K562 (cell line): ENCODE data around the gene ENDOD1. TPM values are rescaled to one million over a fixed set of nuclear protein-coding genes. Genes with fewer than 3 reads are reported as not detected.
A peak's percentile ranks its signal among the peaks of the same experiment; 100 is the strongest.

Experiments used
- ATF3 ChIP-seq, 2 experiments: fragments of 450-650 bp in 1 of 2; sonication (generic) in 1 of 2; formaldehyde crosslinking in 1 of 2; IDR thresholded peaks in 1 of 2; conservative IDR thresholded peaks in 1 of 2; 2 replicates each; pipeline versions ENCODE4 v1.6.1 to v1.8.1; 2016 to 2023; ENCODE audit warnings: mild to moderate bottlenecking in 2 of 2, moderate library complexity in 2 of 2, inconsistent platforms in 1 of 2, missing genetic modification reagents in 1 of 2
- ATF7 ChIP-seq: fragments of 450-650 bp; IDR thresholded peaks from 2 replicates; pipeline ENCODE4 v1.7.1; 2014; ENCODE audit warnings: mild to moderate bottlenecking, moderate library complexity
- CBFB ChIP-seq: sonication (generic); formaldehyde crosslinking; IDR thresholded peaks from 2 replicates; pipeline ENCODE4 v1.4.0; 2020; ENCODE audit warnings: mild to moderate bottlenecking, missing genetic modification reagents
- CHCHD3 ChIP-seq: fragments of 250-450 bp; sonication (Bioruptor Pico); IDR thresholded peaks from 2 replicates; pipeline ENCODE4 v2.1.2; 2022; ENCODE audit warnings: mild to moderate bottlenecking
- JUND ChIP-seq, 2 experiments: IDR thresholded peaks; 2 replicates in 1 of 2; 3 replicates in 1 of 2; pipeline ENCODE4 v1.6.1; 2011; ENCODE audit warnings: borderline replicate concordance in 2 of 2, low read depth in 2 of 2, low read length in 2 of 2, improper control_type of control experiment in 1 of 2, missing biosample characterization in 1 of 2, missing genetic modification characterization in 1 of 2, missing genetic modification reagents in 1 of 2
- MAZ ChIP-seq, 2 experiments: fragments of 450-650 bp in 1 of 2; sonication (generic) in 1 of 2; formaldehyde crosslinking; IDR thresholded peaks in 1 of 2; conservative IDR thresholded peaks in 1 of 2; 2 replicates each; pipeline versions ENCODE4 v1.4.0 to v1.5.0; 2020; ENCODE audit warnings: mild to moderate bottlenecking in 1 of 2, missing genetic modification reagents in 1 of 2
- RBM14 ChIP-seq: fragments of 200-400 bp; formaldehyde crosslinking; IDR thresholded peaks from 2 replicates; pipeline ENCODE4 v1.6.1; 2018; ENCODE audit warnings: low read depth, mild to moderate bottlenecking, low read length, moderate library complexity, borderline replicate concordance; ENCODE audit not compliant: insufficient read depth
- TGIF2 ChIP-seq: sonication (generic); formaldehyde crosslinking; IDR thresholded peaks from 2 replicates; pipeline ENCODE4 v1.8.1; 2022; ENCODE audit warnings: mild to moderate bottlenecking, missing genetic modification reagents, moderate library complexity
- ZBTB8A ChIP-seq: fragments of 450-650 bp; IDR thresholded peaks from 2 replicates; pipeline ENCODE4 v1.6.1; 2018; ENCODE audit warnings: mild to moderate bottlenecking, moderate library complexity; ENCODE audit not compliant: partially characterized antibody
- polyA plus RNA-seq, 8 experiments: library from polyadenylated mRNA; depleted of rRNA in 4 of 8; stranded (reverse) in 5 of 8; unstranded in 3 of 8; fragments of >200 nt; fragmentation: Nextera tagmentation in 2 of 8; fragmentation: Illumina TruSeq in 1 of 8; extraction: Ambion mirVana in 2 of 8; extraction: Trizol in 1 of 8; gene quantifications; 2 replicates each; pipeline versions ENCODE4 v1.2.1 to v1.2.3, GENCODE V29; 2011 to 2014; ENCODE audit warnings: inconsistent platforms in 1 of 8, missing spikeins in 1 of 8
- total RNA-seq, 7 experiments: library from RNA; depleted of rRNA in 6 of 7; stranded (reverse); fragments of >200 nt in 6 of 7; fragmentation: Illumina TruSeq in 2 of 7; extraction: Trizol in 2 of 7; gene quantifications; 2 replicates each; pipeline versions ENCODE4 v1.2.1 to v1.2.3, GENCODE V29; 2011 to 2021; ENCODE audit warnings: low replicate concordance in 1 of 7
- TF ChIP-seq, protein P1 (sequence below): fragments of 450-650 bp; formaldehyde crosslinking; IDR thresholded peaks from 2 replicates; pipeline ENCODE4 v1.4.0; 2020; ENCODE audit warnings: mild to moderate bottlenecking
- TF ChIP-seq, protein P2 (sequence below), 2 experiments: fragments of 450-650 bp; formaldehyde crosslinking in 1 of 2; IDR thresholded peaks; 2 replicates each; pipeline versions ENCODE4 v1.4.0 to v1.6.1; 2014 to 2020; ENCODE audit warnings: mild to moderate bottlenecking in 2 of 2, borderline replicate concordance in 1 of 2, low read depth in 1 of 2
- TF ChIP-seq, protein P3 (sequence below), 3 experiments: IDR thresholded peaks in 2 of 3; conservative IDR thresholded peaks in 1 of 3; 2 replicates each; pipeline ENCODE4 v1.5.1; 2011 to 2012; ENCODE audit warnings: low read length in 3 of 3, mild to moderate bottlenecking in 3 of 3, control low read depth in 2 of 3, improper control_type of control experiment in 1 of 3, inconsistent platforms in 1 of 3, low read depth in 1 of 3, mixed read lengths in 1 of 3, moderate library complexity in 1 of 3; ENCODE audit not compliant: insufficient read depth in 2 of 3

Gene ENDOD1
- total and polyA plus RNA-seq, 9 of the 15 experiments (the other 6 are each of a cell fraction or from before 2014, with no cell fraction given), result 4.2 to 11.8 (median 9.3) TPM

DNA sequence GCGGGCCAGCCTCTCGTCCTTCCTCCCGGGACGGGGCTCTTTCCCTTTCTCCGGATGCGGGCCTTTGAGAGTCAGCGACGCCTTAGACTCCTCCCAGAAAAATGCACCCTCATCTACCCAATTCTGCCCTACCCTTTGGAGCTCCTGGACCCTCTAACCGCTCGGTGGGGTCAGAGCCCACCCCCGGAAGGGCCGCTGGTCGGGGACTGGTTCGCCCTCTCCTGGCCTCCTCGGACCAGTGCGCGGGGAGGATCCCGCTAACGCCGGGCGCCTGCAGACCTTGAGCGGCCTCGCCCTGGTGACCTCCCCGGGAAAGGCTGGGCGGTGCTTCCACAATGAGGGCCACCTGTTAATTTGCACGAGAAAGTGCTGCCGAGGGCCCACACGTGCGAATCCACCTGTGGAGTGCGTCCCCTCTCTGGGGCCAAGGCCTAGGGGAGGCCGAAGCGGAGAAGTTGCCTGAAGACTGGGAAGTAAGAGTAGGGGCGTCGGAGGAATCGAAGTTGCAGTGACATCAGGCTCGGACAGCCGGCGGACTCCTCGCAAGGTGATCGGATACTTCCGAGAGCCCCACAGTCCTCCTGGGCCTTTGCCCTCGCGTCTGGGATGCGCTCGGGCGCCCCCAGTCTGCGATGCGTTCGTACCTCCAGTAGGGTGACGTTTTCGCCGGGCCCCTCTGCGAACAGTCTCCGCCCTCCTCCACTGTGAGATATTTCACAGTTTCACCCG, 61.5 kb downstream of the ENDOD1 start (continued):
- TF ChIP-seq, protein P1, sequence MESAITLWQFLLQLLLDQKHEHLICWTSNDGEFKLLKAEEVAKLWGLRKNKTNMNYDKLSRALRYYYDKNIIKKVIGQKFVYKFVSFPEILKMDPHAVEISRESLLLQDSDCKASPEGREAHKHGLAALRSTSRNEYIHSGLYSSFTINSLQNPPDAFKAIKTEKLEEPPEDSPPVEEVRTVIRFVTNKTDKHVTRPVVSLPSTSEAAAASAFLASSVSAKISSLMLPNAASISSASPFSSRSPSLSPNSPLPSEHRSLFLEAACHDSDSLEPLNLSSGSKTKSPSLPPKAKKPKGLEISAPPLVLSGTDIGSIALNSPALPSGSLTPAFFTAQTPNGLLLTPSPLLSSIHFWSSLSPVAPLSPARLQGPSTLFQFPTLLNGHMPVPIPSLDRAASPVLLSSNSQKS (CRISPR knock-in tag), result no peak
- TF ChIP-seq, protein P2, sequence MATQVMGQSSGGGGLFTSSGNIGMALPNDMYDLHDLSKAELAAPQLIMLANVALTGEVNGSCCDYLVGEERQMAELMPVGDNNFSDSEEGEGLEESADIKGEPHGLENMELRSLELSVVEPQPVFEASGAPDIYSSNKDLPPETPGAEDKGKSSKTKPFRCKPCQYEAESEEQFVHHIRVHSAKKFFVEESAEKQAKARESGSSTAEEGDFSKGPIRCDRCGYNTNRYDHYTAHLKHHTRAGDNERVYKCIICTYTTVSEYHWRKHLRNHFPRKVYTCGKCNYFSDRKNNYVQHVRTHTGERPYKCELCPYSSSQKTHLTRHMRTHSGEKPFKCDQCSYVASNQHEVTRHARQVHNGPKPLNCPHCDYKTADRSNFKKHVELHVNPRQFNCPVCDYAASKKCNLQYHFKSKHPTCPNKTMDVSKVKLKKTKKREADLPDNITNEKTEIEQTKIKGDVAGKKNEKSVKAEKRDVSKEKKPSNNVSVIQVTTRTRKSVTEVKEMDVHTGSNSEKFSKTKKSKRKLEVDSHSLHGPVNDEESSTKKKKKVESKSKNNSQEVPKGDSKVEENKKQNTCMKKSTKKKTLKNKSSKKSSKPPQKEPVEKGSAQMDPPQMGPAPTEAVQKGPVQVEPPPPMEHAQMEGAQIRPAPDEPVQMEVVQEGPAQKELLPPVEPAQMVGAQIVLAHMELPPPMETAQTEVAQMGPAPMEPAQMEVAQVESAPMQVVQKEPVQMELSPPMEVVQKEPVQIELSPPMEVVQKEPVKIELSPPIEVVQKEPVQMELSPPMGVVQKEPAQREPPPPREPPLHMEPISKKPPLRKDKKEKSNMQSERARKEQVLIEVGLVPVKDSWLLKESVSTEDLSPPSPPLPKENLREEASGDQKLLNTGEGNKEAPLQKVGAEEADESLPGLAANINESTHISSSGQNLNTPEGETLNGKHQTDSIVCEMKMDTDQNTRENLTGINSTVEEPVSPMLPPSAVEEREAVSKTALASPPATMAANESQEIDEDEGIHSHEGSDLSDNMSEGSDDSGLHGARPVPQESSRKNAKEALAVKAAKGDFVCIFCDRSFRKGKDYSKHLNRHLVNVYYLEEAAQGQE (IDR thresholded peaks at IDR 0.05; ENCODE audit: borderline replicate concordance), result peak; percentile 76
- TF ChIP-seq, protein P2 (CRISPR knock-in tag; IDR thresholded peaks at IDR 0.05; ENCODE audit: low read depth), result no peak
- TF ChIP-seq CBFB (CRISPR knock-in tag) (no peak), RBM14 (0 out of 2 replicates have a peak, but pooled peaks have one; percentile 35), TGIF2 (CRISPR knock-in tag) (no peak), ZBTB8A (no peak), CHCHD3 (CRISPR knock-in tag) (no peak), ATF3 (IDR thresholded peaks at IDR 0.05) (peak; percentile 30), ATF3 (CRISPR knock-in tag; conservative IDR thresholded peaks at IDR 0.05) (no peak), JUND (IDR thresholded peaks at IDR 0.05; ENCODE audit: borderline replicate concordance, low read depth, low read length) (peak; percentile 56), JUND (tag; IDR thresholded peaks at IDR 0.05; ENCODE audit: borderline replicate concordance, low read depth, low read length) (peak; percentile 39; the same call in 1 of the 3 replicates), ATF7 (peak; percentile 63; the same call in 1 of the 2 replicates), MAZ (CRISPR knock-in tag; conservative IDR thresholded peaks at IDR 0.05 in 1 of 2, IDR thresholded peaks at IDR 0.05 in 1 of 2) (peak in 1 of 2 experiments; percentile 17; a peak in 2 of 4 replicates)
- TF ChIP-seq, protein P3, sequence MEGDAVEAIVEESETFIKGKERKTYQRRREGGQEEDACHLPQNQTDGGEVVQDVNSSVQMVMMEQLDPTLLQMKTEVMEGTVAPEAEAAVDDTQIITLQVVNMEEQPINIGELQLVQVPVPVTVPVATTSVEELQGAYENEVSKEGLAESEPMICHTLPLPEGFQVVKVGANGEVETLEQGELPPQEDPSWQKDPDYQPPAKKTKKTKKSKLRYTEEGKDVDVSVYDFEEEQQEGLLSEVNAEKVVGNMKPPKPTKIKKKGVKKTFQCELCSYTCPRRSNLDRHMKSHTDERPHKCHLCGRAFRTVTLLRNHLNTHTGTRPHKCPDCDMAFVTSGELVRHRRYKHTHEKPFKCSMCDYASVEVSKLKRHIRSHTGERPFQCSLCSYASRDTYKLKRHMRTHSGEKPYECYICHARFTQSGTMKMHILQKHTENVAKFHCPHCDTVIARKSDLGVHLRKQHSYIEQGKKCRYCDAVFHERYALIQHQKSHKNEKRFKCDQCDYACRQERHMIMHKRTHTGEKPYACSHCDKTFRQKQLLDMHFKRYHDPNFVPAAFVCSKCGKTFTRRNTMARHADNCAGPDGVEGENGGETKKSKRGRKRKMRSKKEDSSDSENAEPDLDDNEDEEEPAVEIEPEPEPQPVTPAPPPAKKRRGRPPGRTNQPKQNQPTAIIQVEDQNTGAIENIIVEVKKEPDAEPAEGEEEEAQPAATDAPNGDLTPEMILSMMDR (IDR thresholded peaks at IDR 0.05 in 2 of 3, conservative IDR thresholded peaks at IDR 0.05 in 1 of 3; ENCODE audit: insufficient read depth in 2 of 3, low read depth in 1 of 3, low read length in 3 of 3), result peak; percentile 80 to 93 (median 85); a peak in 5 of 6 replicates
